Osteocyte (in vitro differentiated cells): ENCODE data around the gene CRADD. TPM values are rescaled to one million over a fixed set of nuclear protein-coding genes. Genes with fewer than 3 reads are reported as not detected.

Source experiments
- DNase-seq: peaks from one replicate; pipeline ENCODE4 v3.0.0; 2021; ENCODE audit warnings: mixed read lengths; ENCODE audit not compliant: unreplicated experiment; ENCODE audit errors: extremely low spot score
- H3K27ac Mint-ChIP-seq: one replicate; pipeline ENCODE4 v1.8.0; 2021; ENCODE audit warnings: mild to moderate bottlenecking, mixed read lengths; ENCODE audit not compliant: unreplicated experiment
- H3K27me3 Mint-ChIP-seq: one replicate; pipeline ENCODE4 v1.8.0; 2021; ENCODE audit warnings: mixed read lengths; ENCODE audit not compliant: unreplicated experiment
- H3K36me3 Mint-ChIP-seq: one replicate; pipeline ENCODE4 v1.8.0; 2021; ENCODE audit warnings: mixed read lengths; ENCODE audit not compliant: unreplicated experiment
- H3K4me1 Mint-ChIP-seq: one replicate; pipeline ENCODE4 v1.8.0; 2021; ENCODE audit warnings: mixed read lengths; ENCODE audit not compliant: unreplicated experiment
- H3K4me3 Mint-ChIP-seq: one replicate; pipeline ENCODE4 v1.8.0; 2021; ENCODE audit warnings: mild to moderate bottlenecking, moderate library complexity, mixed read lengths; ENCODE audit not compliant: unreplicated experiment
- H3K9me3 Mint-ChIP-seq: one replicate; pipeline ENCODE4 v1.8.0; 2021; ENCODE audit warnings: mixed read lengths; ENCODE audit not compliant: unreplicated experiment
- CTCF ChIP-seq: fragments of 200-600 bp; sonication (generic); IDR thresholded peaks from 2 replicates; pipeline ENCODE4 v1.5.0; 2021; ENCODE audit warnings: antibody characterized with exemption, mild to moderate bottlenecking, moderate library complexity
- total RNA-seq: library from RNA; stranded (reverse); gene quantifications from 2 replicates; pipeline ENCODE4 v1.2.1, GENCODE V29; 2021

The CRADD gene
- total RNA-seq, 1 donor from 2014 or later = 13.8 TPM

- H3K36me3 Mint-ChIP-seq = no peaks in the 10 kb centered on the region
- H3K4me3 Mint-ChIP-seq = no peak overlapping the region
- H3K27ac Mint-ChIP-seq = no peak overlapping the region
- no peak for DNase-seq
- no peaks in the 10 kb centered on the region for H3K27me3 Mint-ChIP-seq
- H3K9me3 Mint-ChIP-seq = peaks cover 3% of the 10 kb centered on the region
- no peak for TF ChIP-seq CTCF
- H3K4me1 Mint-ChIP-seq = peaks cover 6% of the 10 kb centered on the region
These were observed 16.2 kb upstream of the CRADD start for GRCh38 chr12:93661021-93661420.

- Mint-ChIP-seq H3K4me1 (peaks cover 6% of the 10 kb centered on the region), H3K36me3 (no peaks in the 10 kb centered on the region), H3K9me3 (peaks cover 3% of the 10 kb centered on the region), H3K4me3 (no peak overlapping the region), H3K27ac (no peak overlapping the region), H3K27me3 (no peaks in the 10 kb centered on the region)
- no peak for DNase-seq
- TF ChIP-seq CTCF = no peak
These were observed 14.0 kb upstream of the CRADD start for GRCh38 chr12:93663006-93663728.

- DNase-seq = no peak
- Mint-ChIP-seq H3K36me3 (no peaks in the 10 kb centered on the region), H3K27ac (no peak overlapping the region), H3K4me1 (peaks cover 6% of the 10 kb centered on the region), H3K9me3 (peaks cover 8% of the 10 kb centered on the region), H3K27me3 (no peaks in the 10 kb centered on the region), H3K4me3 (no peak overlapping the region)
- TF ChIP-seq CTCF = no peak
These were observed 13.5 kb upstream of the CRADD start for GRCh38 chr12:93663729-93664084.

GRCh38 chr12:93664573-93665138 lies 12.5 kb upstream of the CRADD start:
- no peak for TF ChIP-seq CTCF
- Mint-ChIP-seq H3K9me3 (peaks cover 15% of the 10 kb centered on the region), H3K36me3 (no peaks in the 10 kb centered on the region), H3K4me1 (peaks cover 6% of the 10 kb centered on the region), H3K4me3 (no peak overlapping the region), H3K27ac (no peak overlapping the region), H3K27me3 (no peaks in the 10 kb centered on the region)
- no peak for DNase-seq

GRCh38 chr12:93667672-93668071 lies 9.5 kb upstream of the CRADD start:
- Mint-ChIP-seq H3K27ac (no peak overlapping the region), H3K4me1 (peaks cover 6% of the 10 kb centered on the region), H3K9me3 (peaks cover 15% of the 10 kb centered on the region), H3K27me3 (no peaks in the 10 kb centered on the region), H3K4me3 (no peak overlapping the region), H3K36me3 (no peaks in the 10 kb centered on the region)
- no peak for DNase-seq
- no peak for TF ChIP-seq CTCF
